Measurements from ENCODE around the gene ZNF112.

DNA sequence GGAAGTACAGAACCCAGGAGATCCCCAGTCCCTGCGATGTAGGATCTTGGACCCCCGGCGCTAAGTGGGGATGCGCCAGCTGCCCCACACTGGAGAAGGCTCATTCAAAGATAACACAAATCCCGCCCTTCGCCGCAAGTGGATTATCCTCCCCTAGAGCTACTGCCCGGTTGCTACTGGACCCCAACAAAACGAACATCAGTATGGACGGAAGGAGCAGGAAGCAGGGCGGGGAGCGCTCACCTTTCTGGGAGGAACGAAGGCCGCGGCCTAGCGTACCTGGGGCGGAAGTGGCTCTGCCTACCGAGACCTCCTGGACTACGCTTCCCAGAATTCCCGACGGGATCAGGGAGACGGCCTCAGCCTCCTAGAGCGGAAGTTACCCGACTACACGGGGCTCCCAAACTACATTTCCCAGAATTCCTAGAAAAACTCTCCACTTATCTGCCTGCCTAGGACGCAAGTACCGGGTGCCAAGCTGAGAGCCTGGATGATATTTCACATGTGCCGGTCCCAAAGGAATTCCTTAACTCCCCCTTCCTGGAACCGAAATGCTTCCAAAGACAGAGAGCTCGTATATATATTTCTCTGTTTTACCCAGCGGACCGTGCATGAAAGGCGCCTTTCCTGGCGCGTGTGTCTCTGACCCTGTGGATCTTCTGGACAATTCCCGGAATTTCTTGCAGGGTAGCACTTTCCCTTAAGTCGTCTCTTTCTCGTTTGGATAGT lies at the start of gene ZNF112:
- TF ChIP-seq PPARA (CRISPR knock-in tag; IDR thresholded peaks at IDR 0.05; ENCODE audit: borderline replicate concordance) = no peak
- no peak for TF ChIP-seq ESRRG (CRISPR knock-in tag; IDR thresholded peaks at IDR 0.05)
- no peak for TF ChIP-seq ZFP3 (CRISPR knock-in tag; IDR thresholded peaks at IDR 0.05)
- no peak for TF ChIP-seq OSR1 (CRISPR knock-in tag; IDR thresholded peaks at IDR 0.05)
- no peak for TF ChIP-seq ZFP30 (CRISPR knock-in tag; IDR thresholded peaks at IDR 0.05)
- TF ChIP-seq TCF4 (CRISPR knock-in tag; IDR thresholded peaks at IDR 0.05; ENCODE audit: borderline replicate concordance) = no peak
- no peak for TF ChIP-seq ZNF565 (CRISPR knock-in tag; conservative IDR thresholded peaks at IDR 0.05; ENCODE audit: low read depth)
- TF ChIP-seq SNAI2 (CRISPR knock-in tag; IDR thresholded peaks at IDR 0.05) = no peak
- no peak for TF ChIP-seq ZNF8 (CRISPR knock-in tag; IDR thresholded peaks at IDR 0.05)
- TF ChIP-seq, protein P1, sequence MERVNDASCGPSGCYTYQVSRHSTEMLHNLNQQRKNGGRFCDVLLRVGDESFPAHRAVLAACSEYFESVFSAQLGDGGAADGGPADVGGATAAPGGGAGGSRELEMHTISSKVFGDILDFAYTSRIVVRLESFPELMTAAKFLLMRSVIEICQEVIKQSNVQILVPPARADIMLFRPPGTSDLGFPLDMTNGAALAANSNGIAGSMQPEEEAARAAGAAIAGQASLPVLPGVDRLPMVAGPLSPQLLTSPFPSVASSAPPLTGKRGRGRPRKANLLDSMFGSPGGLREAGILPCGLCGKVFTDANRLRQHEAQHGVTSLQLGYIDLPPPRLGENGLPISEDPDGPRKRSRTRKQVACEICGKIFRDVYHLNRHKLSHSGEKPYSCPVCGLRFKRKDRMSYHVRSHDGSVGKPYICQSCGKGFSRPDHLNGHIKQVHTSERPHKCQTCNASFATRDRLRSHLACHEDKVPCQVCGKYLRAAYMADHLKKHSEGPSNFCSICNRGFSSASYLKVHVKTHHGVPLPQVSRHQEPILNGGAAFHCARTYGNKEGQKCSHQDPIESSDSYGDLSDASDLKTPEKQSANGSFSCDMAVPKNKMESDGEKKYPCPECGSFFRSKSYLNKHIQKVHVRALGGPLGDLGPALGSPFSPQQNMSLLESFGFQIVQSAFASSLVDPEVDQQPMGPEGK (CRISPR knock-in tag; IDR thresholded peaks at IDR 0.05; ENCODE audit: borderline replicate concordance) = no peak
